OCI-LY1 (cell line): ENCODE measurements around the gene PXMP4.
A peak's percentile ranks its signal among the peaks of the same experiment; 100 is the strongest.

Source experiments
- H2AFZ ChIP-seq: fragments of 200-600 bp; sonication (generic), shearing (Covaris generic); 2 replicates; pipeline ENCODE4 v1.6.0; 2014; ENCODE audit warnings: antibody characterized with exemption, mild to moderate bottlenecking, low read length
- H3F3A ChIP-seq: fragments of 200-600 bp; sonication (generic), shearing (Covaris generic); 2 replicates; pipeline ENCODE4 v1.6.0; 2014; ENCODE audit warnings: mild to moderate bottlenecking, antibody characterized with exemption, low read length, moderate library complexity; ENCODE audit not compliant: insufficient read depth
- H3K27ac ChIP-seq: fragments of 200-600 bp; sonication (generic); 2 replicates; pipeline ENCODE4 v1.5.1; 2014; ENCODE audit warnings: low read length, mixed run types, mild to moderate bottlenecking, low read depth; ENCODE audit not compliant: poor library complexity, severe bottlenecking
- H3K27me3 ChIP-seq: fragments of 200-600 bp; sonication (generic); 2 replicates; pipeline ENCODE4 v1.6.0; 2014; ENCODE audit warnings: antibody characterized with exemption, mild to moderate bottlenecking, low read length, moderate library complexity; ENCODE audit not compliant: insufficient read depth
- H3K36me3 ChIP-seq: fragments of 200-600 bp; sonication (generic); 2 replicates; pipeline ENCODE4 v1.6.1; 2014; ENCODE audit warnings: mild to moderate bottlenecking, antibody characterized with exemption, low read length, moderate library complexity, mixed read lengths; ENCODE audit not compliant: insufficient read depth
- H3K4me1 ChIP-seq: fragments of 200-600 bp; sonication (generic); 2 replicates; pipeline ENCODE4 v1.5.1; 2014; ENCODE audit warnings: mild to moderate bottlenecking, low read length, moderate library complexity; ENCODE audit not compliant: insufficient read depth, severe bottlenecking
- H3K4me2 ChIP-seq: fragments of 200-600 bp; sonication (generic), shearing (Covaris generic); 2 replicates; pipeline ENCODE4 v1.6.1; 2014; ENCODE audit warnings: low read length
- H3K4me3 ChIP-seq: fragments of 200-600 bp; sonication (generic); 2 replicates; pipeline ENCODE4 v1.5.1; 2014; ENCODE audit warnings: low read length, low read depth, mild to moderate bottlenecking, mixed read lengths; ENCODE audit not compliant: poor library complexity, severe bottlenecking
- H3K79me2 ChIP-seq: fragments of 200-600 bp; shearing (Covaris generic); 2 replicates; pipeline ENCODE4 v1.6.1; 2016; ENCODE audit warnings: mixed run types, low read length, mixed read lengths; ENCODE audit not compliant: insufficient read depth
- H3K9ac ChIP-seq: fragments of 200-600 bp; sonication (generic), shearing (Covaris generic); 2 replicates; pipeline ENCODE4 v1.6.1; 2014; ENCODE audit warnings: mild to moderate bottlenecking, low read length, mixed read lengths
- H3K9me2 ChIP-seq: fragments of 200-600 bp; sonication (generic), shearing (Covaris generic); 2 replicates; pipeline ENCODE4 v1.6.1; 2014; ENCODE audit warnings: low read depth, mild to moderate bottlenecking, low read length, mixed read lengths
- H3K9me3 ChIP-seq: fragments of 200-600 bp; shearing (Covaris generic); 2 replicates; pipeline ENCODE4 v1.6.1; 2014; ENCODE audit warnings: low read length, mixed read lengths
- H4K20me1 ChIP-seq: fragments of 200-600 bp; sonication (generic), shearing (Covaris generic); 2 replicates; pipeline ENCODE4 v1.6.0; 2016; ENCODE audit warnings: mild to moderate bottlenecking, low read length; ENCODE audit not compliant: insufficient read depth
- CTCF ChIP-seq: fragments of 200-600 bp; sonication (generic), shearing (Covaris generic); IDR thresholded peaks from 2 replicates; pipeline ENCODE4 v1.5.1; 2017; ENCODE audit warnings: mild to moderate bottlenecking, antibody characterized with exemption, low read length, moderate library complexity, mixed read lengths
- EZH2 ChIP-seq: fragments of 200-600 bp; sonication (generic), shearing (Covaris generic); IDR thresholded peaks from 2 replicates; pipeline ENCODE4 v1.8.0; 2017; ENCODE audit warnings: borderline replicate concordance, mixed run types, mild to moderate bottlenecking, antibody characterized with exemption, low read length, moderate library complexity, mixed read lengths

PXMP4 gene

GRCh38 chr20:33681288-33681687 lies 38.8 kb downstream of the PXMP4 start:
- H3K4me3 ChIP-seq = no peak overlapping the region
- peak overlapping the region; percentile 60 for H3K4me2 ChIP-seq
- H3K36me3 ChIP-seq = peaks cover 47% of the 10 kb centered on the region
- no peaks in the 10 kb centered on the region for H4K20me1 ChIP-seq
- H3K27ac ChIP-seq = peak overlapping the region; percentile 99
- no peaks in the 10 kb centered on the region for H3F3A ChIP-seq
- peaks cover 26% of the 10 kb centered on the region for H3K79me2 ChIP-seq
- no peaks in the 10 kb centered on the region for H3K27me3 ChIP-seq
- no peak for TF ChIP-seq CTCF
- no peak for TF ChIP-seq EZH2
- peaks cover 76% of the 10 kb centered on the region for H3K4me1 ChIP-seq
- H3K9me2 ChIP-seq = no peaks in the 10 kb centered on the region
- peak overlapping the region; percentile 58; the same call in 1 of the 2 replicates for H3K9ac ChIP-seq
- no peaks in the 10 kb centered on the region for H3K9me3 ChIP-seq
- H2AFZ ChIP-seq = no peak overlapping the region

- H3K27me3 ChIP-seq = no peaks in the 10 kb centered on the region
- H2AFZ ChIP-seq = no peak overlapping the region
- no peaks in the 10 kb centered on the region for H4K20me1 ChIP-seq
- H3K4me2 ChIP-seq = peak overlapping the region; percentile 60
- H3K9me2 ChIP-seq = no peaks in the 10 kb centered on the region
- peak overlapping the region; percentile 58; the same call in 1 of the 2 replicates for H3K9ac ChIP-seq
- H3F3A ChIP-seq = no peaks in the 10 kb centered on the region
- H3K79me2 ChIP-seq = peaks cover 26% of the 10 kb centered on the region
- peak overlapping the region; percentile 99 for H3K27ac ChIP-seq
- H3K36me3 ChIP-seq = peaks cover 53% of the 10 kb centered on the region
- H3K4me1 ChIP-seq = peaks cover 82% of the 10 kb centered on the region
- H3K9me3 ChIP-seq = no peaks in the 10 kb centered on the region
- TF ChIP-seq CTCF = no peak
- no peak for TF ChIP-seq EZH2
- no peak overlapping the region for H3K4me3 ChIP-seq
Measured at GRCh38 chr20:33680686-33681085, 39.4 kb downstream of the PXMP4 start.

- peaks cover 23% of the 10 kb centered on the region for H3K79me2 ChIP-seq
- no peaks in the 10 kb centered on the region for H3F3A ChIP-seq
- no peaks in the 10 kb centered on the region for H3K9me3 ChIP-seq
- peak overlapping the region; percentile 99 for H3K27ac ChIP-seq
- H3K9ac ChIP-seq = peak overlapping the region; percentile 58; the same call in 1 of the 2 replicates
- H3K36me3 ChIP-seq = peaks cover 57% of the 10 kb centered on the region
- H2AFZ ChIP-seq = no peak overlapping the region
- H3K27me3 ChIP-seq = no peaks in the 10 kb centered on the region
- H3K4me1 ChIP-seq = peaks cover 87% of the 10 kb centered on the region
- TF ChIP-seq EZH2 (no peak), CTCF (no peak)
- H3K4me3 ChIP-seq = peak overlapping the region; percentile 14
- peak overlapping the region; percentile 60 for H3K4me2 ChIP-seq
- no peaks in the 10 kb centered on the region for H3K9me2 ChIP-seq
- H4K20me1 ChIP-seq = no peaks in the 10 kb centered on the region
Measured at GRCh38 chr20:33679758-33680485, 40.2 kb downstream of the PXMP4 start.
